GM18520 (cell line): Measurements from ENCODE around the gene AMER1.
A peak's percentile ranks its signal among the peaks of the same experiment; 100 is the strongest.

ENCODE experiments used
- ATAC-seq: cut with Tn5 transposase; IDR thresholded peaks from one replicate; pipeline ENCODE4 v1.9.1; 2021; ENCODE audit not compliant: unreplicated experiment

The AMER1 gene

DNA sequence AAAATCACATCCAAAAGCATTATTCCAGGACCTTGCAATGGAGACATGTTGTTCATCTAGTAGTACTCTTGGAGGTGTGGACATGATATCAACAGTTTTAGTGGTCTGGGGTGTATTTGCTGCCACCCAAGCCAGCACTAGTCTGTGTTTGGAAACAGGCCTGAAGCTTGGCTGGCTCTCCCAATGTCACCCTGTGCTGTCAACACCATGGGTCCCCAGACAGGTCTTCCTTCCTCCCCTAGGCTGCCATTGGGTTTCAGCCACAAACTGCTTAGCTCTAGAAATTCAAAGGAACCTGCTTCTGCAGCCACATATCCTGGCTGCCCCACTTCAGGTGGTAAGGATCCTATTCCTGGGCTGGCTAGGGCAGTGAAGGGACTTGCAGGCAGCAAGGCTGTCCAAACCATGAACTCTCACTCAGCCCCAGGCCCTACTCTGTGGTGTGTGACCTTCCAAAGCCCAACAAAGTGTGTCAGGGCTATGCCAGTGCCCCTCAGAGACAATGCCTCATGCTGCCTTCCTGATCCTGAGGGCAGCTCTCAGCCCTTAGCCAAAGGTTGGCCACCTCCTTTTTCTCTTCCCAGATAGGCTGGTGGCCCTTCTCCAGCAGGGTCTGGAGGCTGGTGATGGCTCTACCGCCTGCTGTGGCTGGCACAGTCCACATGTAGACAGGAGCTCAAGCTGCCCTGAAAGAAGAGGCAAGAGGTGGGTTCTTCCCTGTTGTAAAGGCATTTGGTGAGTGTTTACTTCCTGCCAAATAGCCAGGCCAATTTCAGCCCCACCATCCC, 18.3 kb downstream of the AMER1 start:
- no peak for ATAC-seq

DNA sequence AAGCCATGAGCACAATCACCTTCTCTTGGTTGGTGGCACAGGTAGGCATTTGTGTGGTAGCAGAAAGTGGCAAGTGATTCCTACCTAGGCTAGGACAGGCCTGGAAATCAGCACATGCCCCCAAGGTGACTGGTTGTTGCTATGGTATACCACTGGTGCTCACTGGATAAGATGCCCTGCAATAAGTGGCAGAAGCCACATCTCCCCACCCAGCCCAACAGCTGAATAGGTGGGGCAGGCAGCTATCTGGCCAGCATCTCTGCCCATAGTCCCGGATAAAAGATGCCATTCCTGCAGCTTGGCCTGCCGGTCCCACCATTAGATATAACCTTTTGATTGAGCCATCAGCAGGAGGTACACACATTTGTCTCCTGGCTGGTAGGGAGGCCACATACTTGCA, 21.1 kb downstream of the AMER1 start:
- ATAC-seq = no peak

DNA sequence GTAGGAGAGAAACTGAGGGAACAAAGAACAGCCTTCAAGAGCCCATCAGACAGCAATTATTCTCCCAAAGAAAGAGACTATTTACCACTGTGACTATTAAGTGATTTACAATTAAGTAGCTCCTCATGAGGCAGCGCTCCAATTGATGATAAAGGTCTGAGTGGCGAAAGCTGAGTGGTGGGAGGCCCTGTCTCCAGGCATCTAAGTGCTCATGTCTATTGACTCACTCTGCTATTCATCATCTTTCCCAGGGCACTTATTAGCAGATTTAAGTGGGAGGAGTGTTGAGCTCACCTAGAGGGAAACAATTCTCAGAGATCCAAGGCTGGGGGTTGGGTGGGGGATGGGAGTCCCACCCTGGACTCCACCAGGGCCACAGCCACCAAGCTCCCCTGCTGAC, 23.3 kb downstream of the AMER1 start:
- ATAC-seq = no peak

DNA sequence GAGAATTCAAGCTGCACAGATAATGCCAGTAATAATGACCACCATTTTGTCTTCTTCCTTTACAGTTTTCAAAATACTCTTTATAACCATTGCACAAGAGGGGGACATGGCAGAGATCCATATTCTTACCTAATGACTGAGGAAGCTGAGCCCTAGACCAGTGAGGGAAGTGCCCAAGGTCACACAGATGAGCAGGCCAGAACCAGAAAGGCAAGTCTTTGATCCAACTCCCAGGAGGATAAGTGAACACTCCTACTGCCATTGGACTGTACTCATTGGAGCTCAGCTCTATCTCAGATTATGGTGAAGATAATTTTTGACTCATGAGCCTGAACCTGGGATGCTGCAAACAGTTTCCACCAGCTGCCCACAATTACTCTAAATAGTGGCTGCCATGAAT, 28.6 kb downstream of the AMER1 start:
- ATAC-seq = no peak

DNA sequence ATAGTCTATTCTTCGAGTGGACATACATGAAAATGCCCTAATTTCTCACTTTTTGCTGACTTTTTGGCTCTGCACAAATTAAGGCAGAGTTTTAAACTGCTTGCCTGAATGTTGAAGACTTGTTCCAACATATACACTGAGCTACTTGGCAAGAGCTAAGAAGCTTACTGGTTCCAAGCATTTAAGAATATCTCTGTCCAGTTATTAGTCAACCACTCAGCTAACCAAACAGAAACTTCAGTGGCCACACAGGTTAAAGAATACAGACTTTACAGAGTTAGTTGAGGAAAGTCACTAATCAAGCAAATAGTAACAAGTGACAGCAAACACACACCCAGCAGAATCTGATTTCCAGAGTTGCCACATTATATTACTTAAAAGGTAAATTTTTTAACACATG, 35.5 kb downstream of the AMER1 start:
- peak; percentile 60 for ATAC-seq

DNA sequence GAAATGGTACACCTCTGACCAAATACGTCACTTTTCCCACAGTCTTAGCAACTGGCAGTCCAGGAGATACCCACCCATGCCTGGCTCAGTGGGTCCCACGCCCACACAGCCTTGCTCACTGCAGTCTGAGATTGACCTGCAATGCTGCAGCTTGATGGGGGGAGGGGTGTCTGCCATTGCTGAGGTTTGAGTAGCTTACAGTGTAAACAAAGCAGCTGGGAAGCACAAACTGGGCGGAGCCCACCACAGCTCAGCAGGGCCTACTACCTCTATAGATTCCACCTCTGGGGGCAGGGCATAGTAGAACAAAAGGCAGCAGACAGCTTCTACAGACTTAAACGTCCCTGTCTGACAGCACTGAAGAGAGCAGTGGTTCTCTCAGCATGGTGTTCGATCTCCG, 52.7 kb downstream of the AMER1 start:
- no peak for ATAC-seq

DNA sequence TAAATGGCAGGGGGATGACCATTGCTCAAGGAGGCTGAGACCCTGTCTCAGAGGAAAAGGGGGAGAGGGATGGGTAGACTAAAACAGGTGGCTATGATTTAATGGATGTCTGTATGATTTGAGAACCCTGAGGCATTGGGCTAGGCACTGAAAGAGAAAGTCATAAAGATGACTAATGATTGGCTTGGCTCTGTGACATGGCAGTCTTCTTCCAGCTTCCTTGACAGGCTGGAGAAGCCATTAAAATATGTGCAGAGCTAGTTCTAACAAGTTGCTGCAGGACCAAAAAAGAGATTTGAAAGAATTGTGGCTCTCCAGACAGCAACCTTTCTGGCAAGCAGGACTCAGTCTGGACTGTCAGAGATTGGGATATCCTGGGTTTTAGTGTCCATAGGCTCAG, 53.6 kb downstream of the AMER1 start:
- no peak for ATAC-seq

DNA sequence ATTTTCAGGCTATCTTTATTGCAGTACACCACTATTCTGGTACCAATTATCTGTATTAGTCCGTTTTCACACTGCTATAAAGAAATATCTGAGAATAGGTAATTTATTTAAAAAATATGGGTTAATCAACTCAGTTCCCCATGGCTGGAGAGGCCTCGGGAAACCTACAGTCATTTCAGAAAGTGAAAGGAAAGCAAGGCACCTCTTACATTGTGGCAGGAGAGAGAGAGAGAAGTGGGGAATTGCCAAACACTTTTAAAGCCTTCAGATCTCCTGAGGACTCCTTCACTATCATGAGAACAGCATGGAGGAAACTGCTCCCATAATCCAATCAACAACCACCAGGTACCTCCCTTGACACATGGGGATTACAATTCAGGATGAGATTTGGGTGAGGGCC, 54.7 kb downstream of the AMER1 start:
- ATAC-seq = no peak
